Natural killer cell (primary cell): Measurements from ENCODE around the gene ARFGAP2. TPM values are rescaled to one million over a fixed set of nuclear protein-coding genes. Genes with fewer than 3 reads are reported as not detected.

ENCODE experiments used
- ATAC-seq, 3 donors: fragments of 150-1000 bp in 2 of 3; fragments of 200-7000 bp in 1 of 3; cut with Tn5 transposase; 1 replicate in 1 of 3; 2 replicates in 2 of 3; pipeline ENCODE4 v1.10.0; 2021; ENCODE audit warnings: mild to moderate bottlenecking in 2 of 3, moderate library complexity in 2 of 3
- DNase-seq, 2 donors: peaks; one replicate each; pipeline versions ENCODE4 v3.0.0 to v3.0.0-alpha.2; 2013 to 2021; ENCODE audit warnings: mixed read lengths in 1 of 2
- H3K27ac ChIP-seq: one replicate; pipeline ENCODE4 v1.5.1; 2013; ENCODE audit warnings: mild to moderate bottlenecking, low read length
- H3K27me3 ChIP-seq: one replicate; pipeline ENCODE4 v1.6.1; 2013; ENCODE audit warnings: low read length; ENCODE audit not compliant: control insufficient read depth, insufficient read depth
- H3K36me3 ChIP-seq: one replicate; pipeline ENCODE4 v1.6.1; 2013; ENCODE audit warnings: low read length; ENCODE audit not compliant: control insufficient read depth, insufficient read depth
- H3K4me1 ChIP-seq: one replicate; pipeline ENCODE4 v1.6.1; 2013; ENCODE audit warnings: low read length; ENCODE audit not compliant: control insufficient read depth, insufficient read depth
- H3K4me3 ChIP-seq: one replicate; pipeline ENCODE4 v1.5.1; 2013; ENCODE audit warnings: low read length
- H3K9me3 ChIP-seq: one replicate; pipeline ENCODE4 v1.6.1; 2013; ENCODE audit warnings: low read length; ENCODE audit not compliant: control insufficient read depth, insufficient read depth
- H3K27ac Mint-ChIP-seq, 2 donors: one replicate each; pipeline ENCODE4 v1.8.0; 2022; ENCODE audit warnings: mild to moderate bottlenecking in 2 of 2, mixed read lengths in 2 of 2, moderate library complexity in 1 of 2
- H3K27me3 Mint-ChIP-seq, 2 donors: one replicate each; pipeline ENCODE4 v1.8.0; 2022; ENCODE audit warnings: low read depth in 2 of 2, mixed read lengths in 2 of 2
- H3K36me3 Mint-ChIP-seq: one replicate; pipeline ENCODE4 v1.8.0; 2022; ENCODE audit warnings: mixed read lengths
- H3K4me1 Mint-ChIP-seq, 2 donors: one replicate each; pipeline ENCODE4 v1.8.0; 2022; ENCODE audit warnings: mixed read lengths in 2 of 2
- H3K4me3 Mint-ChIP-seq: one replicate; pipeline ENCODE4 v1.8.0; 2022; ENCODE audit warnings: mild to moderate bottlenecking, moderate library complexity, mixed read lengths
- H3K9me3 Mint-ChIP-seq, 2 donors: one replicate each; pipeline ENCODE4 v1.8.0; 2022; ENCODE audit warnings: mixed read lengths in 2 of 2
- WGBS: methylation state at CpG from one replicate; pipeline ENCODE4 v1.1.7; 2013; ENCODE audit warnings: missing lambda C conversion rate; ENCODE audit not compliant: insufficient coverage; 5-methylcytosine and 5-hydroxymethylcytosine counted together
- intact Hi-C: fragments of 100-400 bp; cut with micrococcal nuclease; formaldehyde crosslinking; loops from one replicate; pipeline ENCODE4 v1.14.2; 2022
- total RNA-seq, 4 donors: library from RNA; stranded (reverse); fragments of 120-200 nt in 1 of 4; gene quantifications; one replicate each; pipeline versions ENCODE4 v1.2.3 to v1.2.4, GENCODE V29; 2013 to 2022
- TF ChIP-seq, protein P1 (sequence below): fragments of 200-600 bp; IDR thresholded peaks from one replicate; pipeline ENCODE4 v1.8.0; 2022; ENCODE audit warnings: antibody characterized with exemption

The ARFGAP2 gene
- total RNA-seq, 3 donors from 2014 or later (not counting 1 experiment from before 2014, with no cell fraction given) = 199 to 236 (median 228) TPM

DNA sequence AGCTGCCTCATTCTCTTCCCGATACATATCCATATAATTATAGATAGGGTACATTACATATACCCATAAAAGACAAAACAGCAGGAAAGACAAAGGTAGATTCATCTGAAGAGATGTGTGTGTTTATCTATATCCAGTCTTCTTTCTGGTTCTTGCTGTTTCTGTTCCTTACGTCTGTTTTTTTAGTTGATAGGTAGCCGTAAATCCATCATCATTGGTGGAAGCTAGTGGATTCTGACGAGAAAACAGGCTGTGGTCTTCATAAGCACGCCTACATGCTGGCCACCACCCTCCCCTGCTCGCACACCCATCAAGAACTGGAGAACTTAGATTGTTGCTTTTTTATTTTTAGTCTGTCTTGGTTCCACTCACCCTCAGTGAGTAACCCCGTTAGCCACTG, 51.6 kb downstream of the ARFGAP2 start:
- Mint-ChIP-seq H3K4me3 (no peak overlapping the region), H3K36me3 (no peaks in the 10 kb centered on the region), H3K4me1 (no peaks in the 10 kb centered on the region), H3K27me3 (no peaks in the 10 kb centered on the region), H3K27ac (no peak overlapping the region), H3K9me3 (no peaks in the 10 kb centered on the region)
- TF ChIP-seq, protein P1, sequence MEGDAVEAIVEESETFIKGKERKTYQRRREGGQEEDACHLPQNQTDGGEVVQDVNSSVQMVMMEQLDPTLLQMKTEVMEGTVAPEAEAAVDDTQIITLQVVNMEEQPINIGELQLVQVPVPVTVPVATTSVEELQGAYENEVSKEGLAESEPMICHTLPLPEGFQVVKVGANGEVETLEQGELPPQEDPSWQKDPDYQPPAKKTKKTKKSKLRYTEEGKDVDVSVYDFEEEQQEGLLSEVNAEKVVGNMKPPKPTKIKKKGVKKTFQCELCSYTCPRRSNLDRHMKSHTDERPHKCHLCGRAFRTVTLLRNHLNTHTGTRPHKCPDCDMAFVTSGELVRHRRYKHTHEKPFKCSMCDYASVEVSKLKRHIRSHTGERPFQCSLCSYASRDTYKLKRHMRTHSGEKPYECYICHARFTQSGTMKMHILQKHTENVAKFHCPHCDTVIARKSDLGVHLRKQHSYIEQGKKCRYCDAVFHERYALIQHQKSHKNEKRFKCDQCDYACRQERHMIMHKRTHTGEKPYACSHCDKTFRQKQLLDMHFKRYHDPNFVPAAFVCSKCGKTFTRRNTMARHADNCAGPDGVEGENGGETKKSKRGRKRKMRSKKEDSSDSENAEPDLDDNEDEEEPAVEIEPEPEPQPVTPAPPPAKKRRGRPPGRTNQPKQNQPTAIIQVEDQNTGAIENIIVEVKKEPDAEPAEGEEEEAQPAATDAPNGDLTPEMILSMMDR = no peak
- Histone ChIP-seq H3K36me3 (no peaks in the 10 kb centered on the region), H3K27ac (no peak overlapping the region), H3K9me3 (no peaks in the 10 kb centered on the region), H3K4me3 (no peak overlapping the region), H3K4me1 (no peaks in the 10 kb centered on the region), H3K27me3 (no peaks in the 10 kb centered on the region)
- ATAC-seq (no peak), DNase-seq (no peak)
- intact Hi-C loops = no loop called here
- WGBS = 89% methylated on average over 5 of the region's 7 CpGs

DNA sequence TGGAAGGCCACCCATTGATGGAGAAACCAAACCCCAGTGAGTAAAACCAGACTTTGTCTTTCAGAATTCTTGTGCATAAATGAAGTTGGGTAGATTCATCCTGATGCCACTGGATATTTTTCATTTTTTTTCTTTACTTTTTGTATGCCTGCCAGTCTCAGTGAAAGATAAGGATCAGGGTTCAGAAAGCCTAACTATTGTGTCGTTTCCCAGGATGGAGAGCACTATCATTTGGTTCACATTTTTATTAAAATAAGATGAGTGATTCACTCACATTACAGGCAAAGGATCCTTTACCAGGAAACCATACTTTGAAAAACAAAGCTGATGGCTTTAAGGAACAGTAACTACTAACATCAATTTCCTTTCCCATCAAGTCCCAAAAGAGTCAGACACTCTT, 52.0 kb downstream of the ARFGAP2 start:
- Mint-ChIP-seq H3K9me3 (no peaks in the 10 kb centered on the region), H3K27ac (no peak overlapping the region), H3K4me3 (no peak overlapping the region), H3K4me1 (no peaks in the 10 kb centered on the region), H3K27me3 (no peaks in the 10 kb centered on the region), H3K36me3 (no peaks in the 10 kb centered on the region)
- Histone ChIP-seq H3K9me3 (no peaks in the 10 kb centered on the region), H3K27me3 (no peaks in the 10 kb centered on the region), H3K4me1 (no peaks in the 10 kb centered on the region), H3K4me3 (no peak overlapping the region), H3K36me3 (no peaks in the 10 kb centered on the region), H3K27ac (no peak overlapping the region)
- ATAC-seq = no peak
- DNase-seq = no peak
- TF ChIP-seq, protein P1 = no peak
- WGBS = 100% methylated on average over 1 of the region's 1 CpG
- intact Hi-C loops = no loop called here

DNA sequence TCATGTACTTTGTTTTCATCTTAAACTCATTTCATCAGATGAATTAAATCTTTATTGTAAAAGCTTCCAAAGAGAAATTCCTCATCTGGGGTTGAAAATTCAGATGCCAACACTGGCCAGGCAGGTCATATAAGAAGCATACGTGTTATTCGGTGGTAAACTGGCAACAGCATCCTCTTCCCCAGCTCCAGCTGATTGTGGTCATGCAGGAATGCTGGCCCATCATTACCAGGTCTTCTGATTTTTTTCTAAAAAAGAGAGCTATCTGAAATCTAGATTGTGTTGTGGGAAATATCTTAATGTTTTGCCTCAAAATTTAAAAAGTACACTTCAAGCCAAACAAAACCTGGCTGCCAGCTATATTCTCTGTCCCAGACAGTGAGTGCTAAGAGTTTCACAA, 53.6 kb downstream of the ARFGAP2 start:
- H3K27ac ChIP-seq = no peak overlapping the region
- no peak for ATAC-seq
- H3K4me1 Mint-ChIP-seq = no peaks in the 10 kb centered on the region
- no peak for DNase-seq
- H3K4me3 Mint-ChIP-seq = no peak overlapping the region
- WGBS = 97% methylated on average over 2 of the region's 2 CpGs
- H3K9me3 Mint-ChIP-seq = no peaks in the 10 kb centered on the region
- no peaks in the 10 kb centered on the region for H3K9me3 ChIP-seq
- TF ChIP-seq, protein P1 = no peak
- no peaks in the 10 kb centered on the region for H3K36me3 ChIP-seq
- H3K4me1 ChIP-seq = no peaks in the 10 kb centered on the region
- no peaks in the 10 kb centered on the region for H3K27me3 ChIP-seq
- no peaks in the 10 kb centered on the region for H3K36me3 Mint-ChIP-seq
- no peak overlapping the region for H3K4me3 ChIP-seq
- no peaks in the 10 kb centered on the region for H3K27me3 Mint-ChIP-seq
- H3K27ac Mint-ChIP-seq = no peak overlapping the region
- intact Hi-C loops = no loop called here

DNA sequence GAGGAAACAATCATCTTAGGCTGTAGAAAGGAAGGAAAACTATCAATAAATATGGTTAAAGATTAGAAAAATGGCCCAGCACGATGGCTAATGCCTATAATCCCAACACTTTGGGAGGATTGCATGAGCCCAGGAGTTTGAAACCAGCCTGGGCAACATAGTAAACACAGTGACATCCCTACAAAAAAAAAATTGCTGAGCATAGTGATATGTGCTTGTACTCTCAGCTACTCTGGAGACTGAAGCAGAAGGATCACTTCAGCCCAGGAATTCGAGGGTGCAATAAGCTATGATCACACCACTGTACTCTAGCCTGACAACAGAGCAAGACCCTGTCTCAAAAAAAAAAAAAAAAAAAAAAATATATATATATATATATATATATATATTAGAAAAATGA, 54.9 kb downstream of the ARFGAP2 start:
- no peak overlapping the region for H3K4me3 Mint-ChIP-seq
- Histone ChIP-seq H3K9me3 (no peaks in the 10 kb centered on the region), H3K27me3 (no peaks in the 10 kb centered on the region), H3K4me1 (no peaks in the 10 kb centered on the region), H3K4me3 (no peak overlapping the region), H3K36me3 (no peaks in the 10 kb centered on the region), H3K27ac (no peak overlapping the region)
- H3K27me3 Mint-ChIP-seq = no peaks in the 10 kb centered on the region
- no peaks in the 10 kb centered on the region for H3K36me3 Mint-ChIP-seq
- 60% methylated on average over 1 of the region's 2 CpGs for WGBS
- intact Hi-C loops = no loop called here
- no peak overlapping the region for H3K27ac Mint-ChIP-seq
- TF ChIP-seq, protein P1 = no peak
- no peak for DNase-seq
- no peaks in the 10 kb centered on the region for H3K4me1 Mint-ChIP-seq
- no peak for ATAC-seq
- H3K9me3 Mint-ChIP-seq = no peaks in the 10 kb centered on the region
